Naive B cell (primary cell): Measurements from ENCODE around the gene AIFM1. TPM values are rescaled to one million over a fixed set of nuclear protein-coding genes. Genes with fewer than 3 reads are reported as not detected.
A peak's percentile ranks its signal among the peaks of the same experiment; 100 is the strongest.

Source experiments
- ATAC-seq, 2 donors: fragments of 150-1000 bp; cut with Tn5 transposase; 2 replicates each; pipeline ENCODE4 v1.10.0; 2021; ENCODE audit warnings: low read depth in 2 of 2, mild to moderate bottlenecking in 2 of 2, moderate library complexity in 2 of 2
- DNase-seq: peaks from one replicate; pipeline ENCODE4 v3.0.0; 2022
- H3K27ac Mint-ChIP-seq, 6 donors: one replicate each; pipeline ENCODE4 v1.8.0; 2020 to 2022; ENCODE audit warnings: mild to moderate bottlenecking in 6 of 6, mixed read lengths in 6 of 6, moderate library complexity in 5 of 6, inconsistent platforms in 2 of 6
- H3K27me3 Mint-ChIP-seq, 3 donors: one replicate each; pipeline ENCODE4 v1.8.0; 2021 to 2022; ENCODE audit warnings: mixed read lengths in 3 of 3, mild to moderate bottlenecking in 1 of 3
- H3K36me3 Mint-ChIP-seq, 2 donors: one replicate each; pipeline ENCODE4 v1.8.0; 2020 to 2022; ENCODE audit warnings: mixed read lengths in 2 of 2, inconsistent platforms in 1 of 2, mild to moderate bottlenecking in 1 of 2
- H3K4me1 Mint-ChIP-seq, 3 donors: one replicate each; pipeline ENCODE4 v1.8.0; 2020 to 2022; ENCODE audit warnings: mixed read lengths in 3 of 3, inconsistent platforms in 1 of 3, mild to moderate bottlenecking in 1 of 3, moderate library complexity in 1 of 3
- H3K4me3 Mint-ChIP-seq, 8 donors: one replicate each; pipeline ENCODE4 v1.8.0; 2020 to 2022; ENCODE audit warnings: mild to moderate bottlenecking in 8 of 8, mixed read lengths in 8 of 8, moderate library complexity in 8 of 8, inconsistent platforms in 2 of 8
- H3K9me3 Mint-ChIP-seq, 7 donors: one replicate each; pipeline ENCODE4 v1.8.0; 2020 to 2022; ENCODE audit warnings: mixed read lengths in 7 of 7, mild to moderate bottlenecking in 5 of 7, inconsistent platforms in 2 of 7, moderate library complexity in 1 of 7
- polyA plus RNA-seq, 6 donors: library from polyadenylated mRNA; unstranded; fragments of 300-500 nt; fragmentation: Illumina TruSeq; gene quantifications; one replicate each; pipeline ENCODE4 v1.2.3, GENCODE V29; 2021; ENCODE audit warnings: low read depth in 6 of 6

Gene AIFM1
- polyA plus RNA-seq, 6 donors from 2014 or later: 13.6 to 24.2 (median 20.3) TPM

DNA sequence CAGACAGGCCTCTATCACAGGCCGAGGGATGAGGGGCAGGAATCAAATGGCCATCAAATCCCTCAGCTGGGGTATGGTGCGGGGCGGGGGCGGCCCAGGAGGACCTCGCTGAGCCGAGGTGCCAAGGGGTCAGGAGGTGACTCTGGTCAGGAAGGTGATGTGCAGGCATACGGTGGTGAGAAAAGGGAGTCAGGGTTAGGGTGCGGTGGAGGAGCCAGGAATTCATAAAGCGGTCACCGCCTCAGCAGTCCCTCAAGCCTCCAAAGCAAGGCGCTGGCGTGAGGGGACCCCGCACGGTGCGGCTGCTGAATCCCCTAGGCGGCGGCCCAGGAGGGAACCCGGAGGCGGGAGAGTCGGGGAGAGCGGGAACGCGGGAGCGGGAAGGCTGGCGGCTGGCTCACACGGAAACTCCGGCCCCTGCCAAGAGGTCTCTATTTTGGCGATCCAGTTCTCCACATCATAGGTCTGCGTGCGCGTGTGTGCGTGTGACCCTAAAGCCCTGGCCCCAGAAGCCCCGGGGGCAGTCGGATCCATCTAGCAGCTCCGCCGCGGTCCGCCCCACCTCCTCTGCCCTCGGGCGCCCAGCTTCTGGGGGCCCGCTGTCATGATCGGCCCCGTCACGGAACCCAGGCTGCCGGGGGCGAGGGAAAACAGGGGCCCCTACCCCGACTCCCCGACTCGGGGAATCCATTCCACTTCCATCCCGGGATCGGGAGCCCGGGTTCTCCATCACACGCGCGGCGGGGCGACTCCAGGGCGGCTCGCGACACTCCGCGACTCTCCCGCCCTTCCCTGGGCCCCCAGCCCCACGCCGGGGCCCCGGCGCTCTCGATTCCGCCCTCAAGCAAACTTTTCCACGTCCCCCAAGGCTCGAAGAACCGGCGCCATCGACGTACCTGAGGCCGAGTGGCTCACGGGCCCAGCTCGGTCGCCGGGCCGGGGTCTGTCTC, 55.9 kb downstream of the AIFM1 start:
- DNase-seq (no peak), ATAC-seq (peak; percentile 18 to 27)
- Mint-ChIP-seq H3K4me3 (peak overlapping the region; percentile 83 to 95 (median 92)), H3K27me3 (no peaks in the 10 kb centered on the region), H3K4me1 (peaks cover 24 to 51% (median 48%) of the 10 kb centered on the region in 3 donors), H3K9me3 (peaks cover 0 to 3% (median 0%) of the 10 kb centered on the region in 7 donors), H3K27ac (peak overlapping the region; percentile 64 to 95 (median 86)), H3K36me3 (no peaks in the 10 kb centered on the region)

DNA sequence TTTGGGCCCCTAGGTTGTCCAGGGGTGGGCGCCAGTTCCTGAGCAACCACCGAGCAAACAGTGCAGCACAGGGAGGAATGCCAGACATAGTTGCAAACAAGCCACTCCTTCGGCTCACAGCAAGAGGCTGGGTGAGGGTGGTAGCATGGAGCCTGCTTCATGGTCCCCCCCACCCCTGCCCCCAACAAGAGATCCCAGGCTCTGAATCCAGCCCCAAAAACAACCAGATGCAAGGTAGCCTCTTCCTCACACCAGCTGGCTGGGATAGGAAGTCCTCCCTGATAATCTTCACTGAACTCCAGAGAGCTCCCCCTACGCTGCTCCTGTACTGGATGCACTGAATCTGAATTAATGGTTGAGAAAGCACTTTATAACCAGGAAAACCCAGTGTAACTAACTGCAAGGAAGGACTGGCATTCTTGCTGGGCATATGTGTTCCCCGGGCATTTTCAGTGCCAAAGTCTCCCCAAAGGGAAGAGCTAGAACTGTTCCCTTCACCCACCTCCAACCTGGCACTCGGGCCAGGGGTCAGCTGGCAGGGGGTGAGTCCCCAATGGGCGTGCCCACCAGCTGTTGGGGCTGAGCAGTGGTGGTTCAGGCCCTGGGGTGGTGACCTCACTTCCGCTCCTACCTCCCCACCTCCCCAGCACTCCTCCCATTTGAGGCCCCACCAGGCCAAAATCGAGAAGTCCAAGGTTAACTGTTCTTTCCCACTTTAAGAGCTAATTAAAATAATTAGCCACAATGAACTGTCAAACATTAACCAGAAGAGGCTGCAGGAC, 56.8 kb downstream of the AIFM1 start:
- DNase-seq (peak; percentile 52), ATAC-seq (peak; percentile 52 to 62)
- H3K27me3 Mint-ChIP-seq: no peaks in the 10 kb centered on the region
- H3K36me3 Mint-ChIP-seq: no peaks in the 10 kb centered on the region
- peaks cover 0 to 3% (median 0%) of the 10 kb centered on the region in 7 donors for H3K9me3 Mint-ChIP-seq
- H3K4me3 Mint-ChIP-seq: peak overlapping the region; percentile 83 to 95 (median 92)
- peak overlapping the region; percentile 64 to 95 (median 86) for H3K27ac Mint-ChIP-seq
- peaks cover 33 to 59% (median 55%) of the 10 kb centered on the region in 3 donors for H3K4me1 Mint-ChIP-seq

DNA sequence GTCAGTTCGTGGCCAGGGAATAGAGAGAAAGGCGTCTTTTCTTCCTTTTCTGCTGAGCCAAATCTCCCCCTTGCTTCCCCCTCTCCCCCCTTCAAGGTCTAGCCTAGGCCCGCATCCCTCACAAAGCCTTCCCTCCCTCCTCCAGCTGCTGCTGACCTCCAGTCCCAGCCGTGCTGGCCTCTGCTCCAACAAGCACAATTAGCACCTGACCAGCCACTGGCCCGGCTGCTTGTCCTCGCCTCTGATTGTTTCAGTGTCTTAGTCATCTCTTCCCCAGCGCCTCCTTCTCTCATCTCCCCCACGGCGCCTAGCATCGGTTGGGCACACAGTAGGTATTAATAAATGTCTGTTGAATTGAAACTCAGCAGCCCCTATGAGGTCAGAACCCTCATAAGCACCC, 59.6 kb downstream of the AIFM1 start:
- H3K27me3 Mint-ChIP-seq: no peaks in the 10 kb centered on the region
- peaks cover 46 to 66% (median 64%) of the 10 kb centered on the region in 3 donors for H3K4me1 Mint-ChIP-seq
- H3K4me3 Mint-ChIP-seq: peak overlapping the region in 2 of 8 donors; percentile 35 to 56
- ATAC-seq (no peak), DNase-seq (no peak)
- H3K27ac Mint-ChIP-seq: peak overlapping the region in 2 of 6 donors; percentile 82 to 84
- H3K9me3 Mint-ChIP-seq: peaks cover 0 to 3% (median 0%) of the 10 kb centered on the region in 7 donors
- no peaks in the 10 kb centered on the region for H3K36me3 Mint-ChIP-seq

DNA sequence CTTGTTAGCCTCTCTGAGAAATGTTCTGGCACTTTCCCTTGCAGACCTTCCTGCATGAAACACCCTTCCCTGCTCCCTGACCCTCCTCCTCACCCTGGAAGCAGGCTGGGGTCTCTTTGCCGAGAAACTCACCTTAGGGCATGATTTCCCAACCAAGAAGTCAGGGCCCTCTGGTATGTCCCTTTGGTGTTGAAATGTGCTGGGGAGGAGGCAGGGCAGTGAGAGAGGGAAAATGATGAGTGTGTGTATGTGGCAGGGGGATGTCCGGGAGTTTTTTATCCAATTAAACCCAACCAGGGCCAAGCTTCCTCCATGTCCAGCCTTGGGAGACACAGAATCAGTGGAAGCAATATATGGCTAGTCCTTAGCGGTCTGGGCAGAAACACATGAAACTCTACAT, 60.4 kb downstream of the AIFM1 start:
- Mint-ChIP-seq H3K4me3 (peak overlapping the region in 1 of 8 donors; percentile 9), H3K9me3 (peaks cover 0 to 3% (median 0%) of the 10 kb centered on the region in 7 donors), H3K4me1 (peaks cover 51 to 73% (median 72%) of the 10 kb centered on the region in 3 donors), H3K27ac (peak overlapping the region in 2 of 6 donors; percentile 79 to 82), H3K36me3 (no peaks in the 10 kb centered on the region), H3K27me3 (no peaks in the 10 kb centered on the region)
- ATAC-seq: no peak
- DNase-seq: no peak

DNA sequence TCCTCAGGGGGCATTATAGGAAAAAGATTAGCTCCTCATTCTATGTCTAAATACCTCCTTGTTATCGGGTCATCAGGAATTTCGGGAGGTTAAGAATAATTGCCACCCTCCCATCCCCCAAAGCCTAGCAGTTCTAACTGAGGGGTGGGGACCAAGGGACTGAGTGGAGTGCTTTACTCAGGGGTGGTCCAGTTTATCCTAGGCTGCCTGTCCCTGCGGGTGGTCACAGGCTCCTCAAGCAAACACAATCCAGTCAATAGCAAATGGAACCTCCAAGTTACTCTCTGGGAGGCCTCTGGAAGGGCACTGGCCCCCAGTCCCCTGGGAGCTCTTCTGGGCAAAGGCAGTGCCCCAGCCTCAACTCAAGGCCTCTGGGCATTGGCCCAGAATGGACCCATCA, 62.0 kb downstream of the AIFM1 start:
- Mint-ChIP-seq H3K4me1 (peaks cover 47 to 76% (median 72%) of the 10 kb centered on the region in 3 donors), H3K36me3 (no peaks in the 10 kb centered on the region), H3K4me3 (no peak overlapping the region), H3K27ac (peak overlapping the region in 1 of 6 donors; percentile 62), H3K9me3 (peaks cover 0 to 3% (median 0%) of the 10 kb centered on the region in 7 donors), H3K27me3 (no peaks in the 10 kb centered on the region)
- DNase-seq (no peak), ATAC-seq (no peak)

DNA sequence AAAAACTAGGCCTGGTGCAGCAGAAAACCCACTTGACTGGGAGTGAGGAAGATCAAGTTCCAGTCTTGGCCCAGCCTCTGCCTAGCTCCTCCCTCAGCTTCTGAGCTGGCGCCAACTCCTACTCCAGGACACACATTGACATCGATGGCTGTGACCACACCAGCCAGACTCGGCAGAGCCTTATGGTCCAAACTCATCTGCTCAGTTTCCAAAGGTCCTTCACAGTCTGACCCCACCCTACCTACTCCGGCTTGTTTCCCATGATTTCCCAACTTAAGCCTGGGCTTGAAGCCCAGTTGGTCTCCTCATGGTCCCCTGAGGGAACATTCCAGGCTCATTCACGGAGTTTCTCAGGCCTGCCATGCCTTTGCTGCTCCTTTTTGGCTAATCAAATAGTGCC, 65.5 kb downstream of the AIFM1 start:
- H3K27ac Mint-ChIP-seq: peak overlapping the region in 1 of 6 donors; percentile 66
- no peaks in the 10 kb centered on the region for H3K36me3 Mint-ChIP-seq
- ATAC-seq (no peak), DNase-seq (no peak)
- no peaks in the 10 kb centered on the region for H3K9me3 Mint-ChIP-seq
- H3K4me1 Mint-ChIP-seq: peaks cover 40 to 65% (median 57%) of the 10 kb centered on the region in 3 donors
- H3K4me3 Mint-ChIP-seq: no peak overlapping the region
- no peaks in the 10 kb centered on the region for H3K27me3 Mint-ChIP-seq

DNA sequence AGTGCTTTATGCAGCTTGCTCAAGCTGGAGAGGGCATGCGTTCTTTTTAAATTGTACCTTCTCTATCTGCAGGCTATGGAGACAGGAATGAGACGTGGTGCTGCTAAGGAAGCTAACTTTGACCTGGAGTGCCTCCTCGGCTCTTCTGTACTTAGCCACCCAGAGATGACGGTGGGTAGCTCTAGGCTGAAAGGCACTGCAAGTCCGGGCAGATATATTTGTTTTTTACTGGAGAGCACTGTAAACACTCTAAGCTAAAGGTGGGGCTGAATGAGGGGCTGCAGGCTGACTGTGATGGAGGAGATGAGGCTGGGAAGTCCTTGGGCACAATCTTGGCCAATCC, 67.5 kb downstream of the AIFM1 start:
- ATAC-seq (no peak), DNase-seq (no peak)
- peak overlapping the region in 3 of 6 donors; percentile 20 to 80 (median 67) for H3K27ac Mint-ChIP-seq
- no peaks in the 10 kb centered on the region for H3K36me3 Mint-ChIP-seq
- H3K4me1 Mint-ChIP-seq: peaks cover 28 to 67% (median 50%) of the 10 kb centered on the region in 3 donors
- peak overlapping the region in 1 of 8 donors; percentile 2 for H3K4me3 Mint-ChIP-seq
- H3K27me3 Mint-ChIP-seq: no peaks in the 10 kb centered on the region
- H3K9me3 Mint-ChIP-seq: no peaks in the 10 kb centered on the region

DNA sequence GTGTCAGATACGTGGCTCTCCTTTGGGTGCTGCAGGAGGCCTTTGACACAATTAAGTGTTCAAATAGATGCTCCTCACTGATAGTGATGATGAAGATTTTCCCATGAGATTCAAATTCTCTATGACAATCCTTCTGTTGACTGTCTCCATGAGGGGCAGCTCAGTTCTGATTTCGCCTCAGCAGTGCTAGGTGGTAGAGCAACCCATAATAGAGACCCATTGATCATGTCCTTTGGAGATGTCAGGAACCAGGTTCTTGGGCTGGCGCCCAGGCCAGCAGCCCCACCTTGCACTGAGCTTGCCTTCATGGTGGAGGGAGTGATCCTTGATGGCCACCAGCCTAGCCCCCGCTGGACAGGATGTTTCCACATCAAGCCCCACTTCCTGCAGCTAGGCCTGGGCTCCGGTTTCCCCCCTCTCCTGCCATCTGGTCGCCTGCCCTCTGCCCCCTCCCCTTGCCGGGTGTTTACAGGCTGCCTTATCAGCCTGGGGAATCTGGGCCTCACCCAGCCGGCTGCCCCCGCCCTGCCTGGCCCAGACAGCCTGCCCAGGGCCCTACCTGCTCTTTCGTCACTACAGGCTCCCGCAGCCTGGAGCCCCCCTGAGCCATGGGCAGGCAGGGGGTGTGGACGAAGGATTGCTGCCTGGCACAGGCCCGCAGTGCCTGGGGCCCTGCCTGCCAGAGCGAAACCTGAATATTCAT, 68.0 kb downstream of the AIFM1 start:
- H3K4me1 Mint-ChIP-seq: peaks cover 24 to 66% (median 48%) of the 10 kb centered on the region in 3 donors
- DNase-seq (no peak), ATAC-seq (peak; percentile 14 to 21)
- peak overlapping the region in 5 of 6 donors; percentile 13 to 67 (median 27) for H3K27ac Mint-ChIP-seq
- no peaks in the 10 kb centered on the region for H3K9me3 Mint-ChIP-seq
- H3K4me3 Mint-ChIP-seq: no peak overlapping the region
- no peaks in the 10 kb centered on the region for H3K27me3 Mint-ChIP-seq
- no peaks in the 10 kb centered on the region for H3K36me3 Mint-ChIP-seq

DNA sequence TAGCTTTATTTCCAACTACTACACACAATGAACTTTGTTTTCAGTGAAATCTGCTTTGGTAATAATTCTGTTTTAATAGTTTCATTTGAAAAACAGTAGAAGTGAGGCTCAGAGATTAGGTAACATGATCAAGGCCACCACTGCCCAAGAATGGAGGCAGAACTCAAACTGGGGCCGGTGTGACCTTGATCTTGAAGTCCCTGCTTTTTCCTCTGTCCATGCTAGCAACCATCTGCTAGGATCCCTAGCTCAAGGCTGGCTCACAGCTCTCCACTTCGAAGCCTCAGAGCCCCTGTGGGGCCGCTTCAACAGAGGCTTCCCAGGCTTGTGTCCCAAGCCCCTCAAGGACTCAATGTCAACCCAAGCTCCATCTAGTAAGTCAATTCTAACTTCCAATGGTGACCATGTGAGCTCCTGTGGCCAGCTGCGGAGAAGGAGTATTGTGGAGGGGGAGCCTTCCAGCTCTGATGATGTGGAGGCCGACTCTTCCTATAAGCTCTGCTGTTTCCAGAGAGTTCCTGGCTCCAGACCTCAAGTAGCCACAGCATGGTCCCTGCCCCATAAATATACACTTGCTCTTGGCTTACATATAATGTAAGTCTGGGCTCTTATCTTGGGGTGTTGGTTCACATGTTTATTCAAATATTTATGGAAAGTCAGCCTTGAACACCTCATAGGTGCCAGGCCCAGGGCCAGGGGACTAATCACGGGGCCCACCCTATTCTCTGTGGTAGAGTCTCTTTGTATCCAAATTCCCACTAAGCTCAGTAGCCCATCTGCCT, 70.2 kb downstream of the AIFM1 start:
- ATAC-seq (no peak), DNase-seq (no peak)
- peak overlapping the region in 2 of 8 donors; percentile 5 to 7 for H3K4me3 Mint-ChIP-seq
- H3K36me3 Mint-ChIP-seq: no peaks in the 10 kb centered on the region
- no peaks in the 10 kb centered on the region for H3K27me3 Mint-ChIP-seq
- peaks cover 26 to 70% (median 50%) of the 10 kb centered on the region in 3 donors for H3K4me1 Mint-ChIP-seq
- H3K27ac Mint-ChIP-seq: peak overlapping the region in 3 of 6 donors; percentile 60 to 84 (median 66)
- no peaks in the 10 kb centered on the region for H3K9me3 Mint-ChIP-seq

DNA sequence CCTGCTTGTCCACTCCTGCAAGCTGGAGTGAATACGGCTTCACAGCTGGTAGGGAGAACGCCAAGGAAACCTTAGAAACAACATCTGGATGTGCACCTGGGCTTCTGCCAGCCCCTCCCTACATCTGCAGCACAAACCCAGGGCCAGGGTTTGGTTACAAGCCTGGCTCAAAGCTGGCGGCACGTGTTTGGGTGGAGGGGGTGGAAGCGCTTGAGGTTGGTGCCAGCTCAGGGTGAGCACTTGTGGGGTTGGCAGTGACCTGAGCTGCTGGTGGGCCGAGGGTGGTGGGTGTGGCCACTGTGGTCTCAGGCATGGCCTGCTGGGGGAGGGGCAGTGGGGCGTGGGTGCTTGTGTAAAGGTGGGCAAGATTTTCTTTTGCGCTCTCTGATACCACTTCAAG, 70.9 kb downstream of the AIFM1 start:
- Mint-ChIP-seq H3K4me3 (no peak overlapping the region), H3K36me3 (no peaks in the 10 kb centered on the region), H3K9me3 (no peaks in the 10 kb centered on the region), H3K27me3 (no peaks in the 10 kb centered on the region), H3K27ac (peak overlapping the region in 3 of 6 donors; percentile 60 to 84 (median 66)), H3K4me1 (peaks cover 29 to 70% (median 50%) of the 10 kb centered on the region in 3 donors)
- DNase-seq (no peak), ATAC-seq (no peak)

DNA sequence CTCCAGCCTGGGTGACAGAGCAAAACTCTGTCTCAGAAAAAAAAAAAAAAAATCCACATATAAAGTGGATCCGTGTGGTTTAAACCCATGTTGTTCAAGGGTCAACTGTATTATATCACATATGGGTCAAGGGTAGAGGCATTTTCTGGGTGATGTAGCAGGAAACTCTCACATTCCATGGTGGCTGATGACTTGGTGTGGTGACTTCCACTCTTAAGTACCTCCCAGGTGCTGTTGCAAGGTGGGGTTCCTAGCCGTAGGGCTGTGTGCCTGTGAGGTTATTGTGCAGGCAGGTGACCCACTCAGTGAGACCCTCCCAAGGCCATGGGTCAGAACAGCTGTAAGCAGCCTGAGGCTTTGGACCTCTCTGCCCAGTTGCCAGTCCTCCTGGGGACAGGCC, 72.4 kb downstream of the AIFM1 start:
- no peaks in the 10 kb centered on the region for H3K36me3 Mint-ChIP-seq
- H3K4me3 Mint-ChIP-seq: peak overlapping the region in 1 of 8 donors; percentile 35
- ATAC-seq: no peak
- H3K4me1 Mint-ChIP-seq: peaks cover 31 to 77% (median 39%) of the 10 kb centered on the region in 3 donors
- H3K27ac Mint-ChIP-seq: peak overlapping the region in 1 of 6 donors; percentile 84
- no peaks in the 10 kb centered on the region for H3K9me3 Mint-ChIP-seq
- no peaks in the 10 kb centered on the region for H3K27me3 Mint-ChIP-seq
- no peak for DNase-seq

DNA sequence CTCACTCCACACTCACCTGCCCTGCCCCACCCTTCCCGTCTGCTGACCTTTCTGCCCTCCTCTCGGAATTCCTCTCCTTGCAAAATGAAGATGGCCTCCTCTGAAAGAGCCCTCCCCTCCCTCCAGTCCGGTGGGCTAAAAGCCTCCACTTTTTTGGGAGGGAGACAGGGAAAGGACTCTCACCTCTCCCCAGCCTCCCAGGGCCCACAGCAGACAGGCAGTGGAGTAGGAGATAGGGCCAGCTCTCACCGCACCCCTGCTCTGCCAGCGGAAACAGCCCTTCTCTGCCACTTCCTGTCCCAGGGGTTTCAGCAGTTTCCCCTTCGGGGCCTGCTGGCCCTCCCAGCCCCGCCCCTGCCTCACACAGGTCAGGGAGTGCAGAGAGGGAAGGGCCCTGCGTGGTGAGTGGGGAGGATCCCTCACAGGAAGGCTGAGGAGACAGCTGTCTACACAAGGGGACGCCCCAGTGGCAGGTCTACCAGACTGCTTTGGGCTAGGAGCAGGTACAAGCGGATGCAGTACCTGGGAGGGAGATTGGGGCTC, 73.6 kb downstream of the AIFM1 start:
- Mint-ChIP-seq H3K36me3 (no peaks in the 10 kb centered on the region), H3K27ac (peak overlapping the region; percentile 90 to 99 (median 95)), H3K4me3 (peak overlapping the region; percentile 88 to 96 (median 92)), H3K9me3 (no peaks in the 10 kb centered on the region), H3K27me3 (no peaks in the 10 kb centered on the region), H3K4me1 (peaks cover 32 to 79% (median 43%) of the 10 kb centered on the region in 3 donors)
- peak; percentile 94 to 96 for ATAC-seq
- peak; percentile 84 for DNase-seq
